GM21825 (cell line): ENCODE results near the gene LMAN2.
"Not testable (repeated sequence)": the region's sequence is repeated elsewhere in the genome, so short reads cannot be mapped to it uniquely, and the experiment has no call there.

ENCODE experiments used
- ATAC-seq: cut with Tn5 transposase; IDR thresholded peaks from one replicate; pipeline ENCODE4 v1.9.1; 2021; ENCODE audit warnings: mild to moderate bottlenecking, moderate library complexity; ENCODE audit not compliant: unreplicated experiment

LMAN2 gene

DNA sequence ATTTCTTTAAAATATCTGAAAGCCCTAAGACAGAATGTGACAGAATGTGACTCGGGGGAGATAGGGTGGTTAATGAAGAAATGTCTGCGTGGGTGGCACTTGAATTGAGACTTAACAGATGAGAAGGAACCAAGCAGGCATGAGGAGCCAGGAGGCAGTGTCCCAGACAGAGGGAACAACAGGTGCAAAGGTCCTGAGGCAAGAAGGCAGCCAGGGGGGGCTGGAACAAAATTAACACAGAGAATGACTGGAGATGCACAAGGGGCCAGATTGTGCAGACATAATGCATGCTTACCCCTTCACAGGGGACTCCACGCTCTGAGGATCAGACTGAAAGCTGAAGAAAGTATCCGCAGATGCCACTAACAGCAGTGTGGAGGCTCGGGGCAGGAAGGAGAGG is 1.7 kb downstream of the LMAN2 start:
- no peak for ATAC-seq

DNA sequence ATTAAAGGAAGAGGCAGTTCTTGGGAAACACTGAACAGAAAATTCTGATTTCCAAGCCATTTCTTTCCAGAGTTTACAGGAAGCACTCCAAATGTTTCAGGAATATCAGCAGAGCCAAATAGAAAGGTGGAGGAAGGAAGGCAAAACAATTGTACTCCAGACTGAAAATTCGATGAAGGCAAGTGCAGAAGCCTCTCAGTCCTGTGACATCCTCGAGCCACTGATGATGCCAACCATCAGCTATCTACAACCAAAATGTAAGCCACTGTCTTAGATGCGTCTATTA is 2.2 kb downstream of the LMAN2 start:
- no peak for ATAC-seq

DNA sequence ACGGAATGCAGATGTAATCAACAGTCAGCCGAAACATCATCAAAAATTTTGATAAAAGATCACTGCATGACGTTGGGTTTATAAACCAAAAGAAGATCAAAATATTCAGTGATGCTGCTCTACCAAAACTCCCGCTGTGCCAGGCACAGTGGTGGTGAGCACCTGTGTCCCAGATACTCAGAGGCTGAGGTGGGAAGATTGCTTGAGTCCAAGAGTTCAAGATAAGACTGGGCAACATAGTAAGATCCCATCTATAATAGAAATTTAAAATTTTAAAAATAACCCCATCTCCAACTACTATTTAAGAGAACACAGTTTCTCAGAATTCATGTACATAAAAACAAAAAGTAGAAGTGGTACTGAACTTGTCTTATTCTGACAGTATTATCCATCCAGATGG is 3.8 kb downstream of the LMAN2 start:
- no peak for ATAC-seq

DNA sequence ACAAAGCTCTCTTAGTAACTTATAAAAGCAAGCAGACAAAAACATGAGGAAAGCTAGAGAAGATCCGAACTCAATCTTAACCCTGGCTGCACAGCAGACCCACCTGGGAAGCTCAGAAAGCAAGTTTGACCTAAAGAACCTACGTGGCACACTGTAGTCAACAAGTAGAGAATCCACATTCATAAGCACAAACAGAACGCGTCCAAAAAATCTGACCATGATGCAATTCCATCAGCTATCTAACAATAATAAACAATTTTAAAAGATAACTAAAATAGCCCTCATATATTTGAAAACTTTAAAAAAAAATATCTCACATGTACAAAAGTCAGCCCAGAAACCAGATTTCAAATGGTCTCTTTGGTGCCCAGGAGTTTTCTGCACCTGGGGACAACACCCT is 4.6 kb downstream of the LMAN2 start:
- ATAC-seq: no peak

DNA sequence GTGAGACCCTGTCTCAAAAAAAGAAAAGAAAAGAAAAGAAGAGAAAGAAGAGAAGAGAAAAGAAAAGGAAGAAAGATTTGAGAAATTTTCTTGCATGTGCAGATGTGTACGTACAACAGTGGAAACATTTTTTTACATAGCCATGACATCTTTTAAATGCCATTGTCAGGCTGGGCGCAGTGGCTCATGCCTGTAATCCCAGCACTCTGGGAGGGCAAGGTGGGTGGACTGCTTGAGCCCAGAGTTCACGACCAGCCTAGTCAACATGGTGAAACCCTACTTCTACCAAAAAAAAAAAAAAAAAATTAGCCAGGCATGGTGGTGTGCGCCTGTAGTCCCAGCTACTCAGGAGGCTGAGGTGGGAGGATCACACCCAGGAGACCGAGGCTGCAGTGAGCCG is 6.6 kb downstream of the LMAN2 start:
- ATAC-seq: no peak

DNA sequence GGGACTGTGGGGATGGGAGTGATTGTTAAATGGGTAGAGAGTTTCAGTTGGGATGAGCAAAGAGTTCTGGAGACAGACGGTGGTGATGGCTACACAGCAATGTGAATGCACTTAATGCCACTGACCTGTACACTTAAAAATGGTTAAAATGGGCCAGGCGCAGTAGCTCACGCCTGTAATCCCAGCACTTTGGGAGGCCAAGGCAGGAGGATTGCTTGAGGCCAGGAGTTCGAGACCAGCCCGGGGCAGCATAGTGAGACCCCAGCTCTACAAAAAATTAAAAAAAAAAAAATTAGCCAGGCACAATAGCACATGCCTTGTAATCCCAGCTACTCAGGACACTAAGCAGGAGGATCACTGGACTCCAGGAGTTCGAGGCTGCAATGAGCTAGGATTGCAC is 7.7 kb downstream of the LMAN2 start:
- no peak for ATAC-seq

DNA sequence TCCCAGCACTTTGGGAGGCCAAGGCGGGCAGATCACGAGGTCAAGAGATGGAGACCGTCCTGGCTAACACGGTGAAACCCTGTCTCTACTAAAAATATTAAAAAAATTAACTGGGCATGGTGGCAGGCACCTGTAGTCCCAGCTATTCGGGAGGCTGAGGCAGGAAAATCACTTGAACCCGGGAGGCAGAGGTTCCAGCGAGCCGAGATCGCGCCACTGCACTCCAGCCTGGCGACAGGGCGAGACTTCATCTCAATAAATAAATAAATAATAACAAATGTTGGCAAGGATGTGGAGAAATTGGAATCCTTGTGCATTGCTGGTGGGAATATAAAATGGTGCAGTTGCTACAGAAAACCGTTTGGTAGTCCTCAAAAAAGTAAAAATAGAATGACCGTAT is 8.5 kb downstream of the LMAN2 start:
- not testable (repeated sequence) for ATAC-seq

DNA sequence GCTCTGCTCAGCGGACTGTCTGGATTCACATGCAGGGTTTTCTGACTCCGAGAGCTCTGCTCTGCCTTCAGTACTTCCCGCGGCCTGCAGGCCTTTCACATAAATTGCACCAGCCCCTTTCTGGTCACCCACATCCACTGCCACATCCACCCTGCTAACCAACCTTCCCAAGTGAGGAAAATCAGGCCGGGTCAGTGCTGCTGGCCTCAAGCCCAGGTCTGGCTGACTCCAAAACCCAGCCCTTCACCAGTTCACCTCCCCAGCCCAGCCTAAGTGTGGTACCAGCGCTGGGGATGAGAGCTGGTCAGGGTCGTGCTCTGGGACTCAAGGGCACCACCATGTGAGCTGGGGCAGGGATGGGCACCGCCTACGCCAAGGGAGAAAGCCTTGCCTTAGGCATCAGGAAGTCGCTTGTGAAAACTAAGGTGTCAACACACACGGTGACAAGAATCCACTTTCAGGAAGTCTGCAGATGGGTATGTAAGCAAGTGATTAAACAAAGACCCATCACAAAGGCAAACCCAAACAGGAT is 12.3 kb downstream of the LMAN2 start:
- ATAC-seq: no peak

DNA sequence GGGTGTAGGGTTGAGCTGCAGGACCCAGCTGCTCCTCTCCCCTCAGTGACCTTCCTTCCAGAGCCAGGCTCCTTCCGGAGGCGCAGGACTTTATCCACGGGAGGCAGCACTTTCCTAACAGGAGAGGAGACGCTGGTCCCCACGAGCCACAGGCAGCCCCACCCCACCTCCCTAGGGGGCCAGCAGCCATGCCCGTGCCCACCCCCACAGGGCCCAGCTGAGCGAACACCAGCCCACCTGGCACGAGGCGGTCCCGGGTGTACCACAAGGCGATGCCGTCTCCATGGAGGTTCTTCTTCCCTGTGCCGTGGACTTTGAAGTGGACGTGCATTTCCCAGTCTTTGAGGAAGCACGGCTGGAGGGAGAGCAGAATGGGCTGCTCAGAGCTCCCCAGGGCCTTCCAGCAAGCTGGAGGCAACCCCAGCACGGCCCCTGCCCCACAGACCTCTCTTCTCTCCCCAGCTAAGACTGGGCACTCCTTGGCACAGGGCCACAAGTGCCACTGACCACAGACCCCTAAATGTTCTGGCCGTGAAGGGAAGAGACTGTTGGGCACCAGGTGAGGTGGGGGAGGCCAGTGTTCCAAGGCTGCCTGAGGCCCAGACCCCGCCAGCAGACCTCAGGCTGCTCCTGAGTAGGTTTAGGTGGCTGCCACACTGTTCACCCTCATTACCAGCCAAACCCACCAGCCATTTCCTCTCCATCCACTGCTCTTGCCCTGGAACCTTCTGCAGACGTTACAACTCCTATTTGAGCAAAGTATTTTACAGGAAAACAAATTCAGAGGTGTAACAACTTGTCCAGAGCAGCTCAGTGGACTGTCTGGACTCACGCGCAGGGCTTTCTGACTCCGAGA is 13.0 kb downstream of the LMAN2 start:
- ATAC-seq: no peak

DNA sequence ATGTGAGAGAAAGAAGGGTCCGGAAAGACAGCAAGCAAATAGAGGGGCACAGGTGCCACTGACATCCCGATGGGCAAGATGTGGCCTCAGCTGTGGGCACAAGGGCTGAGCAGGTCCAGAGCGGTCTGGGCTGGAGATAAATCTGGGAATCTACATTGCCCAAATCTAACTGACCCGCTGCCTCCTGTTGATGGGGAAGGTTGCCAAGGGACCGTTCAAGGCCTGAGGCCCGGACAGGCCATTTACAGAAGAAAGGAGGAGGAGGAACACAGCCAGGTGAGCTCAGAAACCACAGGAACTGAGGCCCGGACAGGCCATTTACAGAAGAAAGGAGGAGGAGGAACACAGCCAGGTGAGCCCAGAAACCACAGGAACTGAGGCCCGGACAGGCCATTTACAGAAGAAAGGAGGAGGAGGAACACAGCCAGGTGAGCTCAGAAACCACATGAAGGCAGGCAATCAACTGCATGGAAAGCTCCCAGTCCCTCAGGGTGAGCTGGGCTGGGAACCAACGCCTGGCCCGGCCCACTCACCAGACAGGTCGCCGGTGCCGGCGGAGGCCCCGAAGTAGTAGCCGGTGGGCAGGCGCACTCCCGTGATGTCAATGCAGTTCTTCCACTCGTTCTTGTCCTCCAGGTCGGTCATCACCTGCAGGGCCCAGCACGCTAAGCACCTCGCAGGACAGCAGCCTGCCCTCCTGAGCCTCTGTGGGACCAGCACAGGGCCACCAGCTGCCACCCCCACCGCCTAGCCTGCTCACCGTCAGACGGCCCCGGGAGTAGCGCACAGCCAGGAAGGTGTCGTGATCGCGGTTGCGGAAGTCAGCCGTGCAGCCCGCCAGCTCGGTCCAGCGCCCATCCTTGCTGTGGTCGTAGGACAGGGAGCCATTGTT is 14.6 kb downstream of the LMAN2 start:
- no peak for ATAC-seq

DNA sequence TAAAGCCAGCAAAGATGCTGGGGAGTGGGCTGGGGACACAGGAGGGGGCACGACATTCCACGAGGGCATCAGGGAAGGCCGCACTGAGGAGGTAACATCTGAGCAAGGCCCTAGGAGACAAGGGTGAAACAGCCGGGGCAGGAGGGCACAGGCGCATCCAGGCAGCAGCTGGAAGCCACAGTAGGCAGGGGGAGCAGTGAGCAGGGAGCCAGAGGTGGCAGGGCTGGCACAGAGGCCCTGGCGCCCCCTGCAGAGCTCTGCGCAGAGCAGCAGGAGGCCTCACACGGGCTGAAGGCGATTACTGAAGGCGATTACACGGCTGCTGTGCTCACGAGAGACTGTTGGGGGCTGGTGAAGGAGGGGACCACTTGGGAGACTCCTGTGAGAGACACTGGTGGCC is 15.4 kb downstream of the LMAN2 start:
- no peak for ATAC-seq

DNA sequence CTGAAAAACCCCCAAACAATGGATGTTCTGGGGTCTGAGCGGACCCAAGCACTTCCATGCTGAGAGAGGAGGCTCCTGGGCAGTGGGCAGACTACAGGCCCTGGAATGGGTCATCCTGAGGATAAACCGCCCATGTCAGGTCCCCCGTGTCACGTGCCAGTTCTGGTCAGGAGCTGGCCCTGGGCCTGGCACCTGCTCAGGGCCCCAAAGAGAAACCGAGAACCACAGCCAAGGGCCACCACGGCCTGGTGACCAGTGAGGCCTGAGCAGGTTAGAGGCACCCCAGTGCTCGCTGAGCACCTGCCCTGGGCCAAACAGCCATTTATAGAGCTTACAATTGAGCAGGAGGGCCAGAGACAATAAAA is 15.8 kb downstream of the LMAN2 start:
- ATAC-seq: no peak

DNA sequence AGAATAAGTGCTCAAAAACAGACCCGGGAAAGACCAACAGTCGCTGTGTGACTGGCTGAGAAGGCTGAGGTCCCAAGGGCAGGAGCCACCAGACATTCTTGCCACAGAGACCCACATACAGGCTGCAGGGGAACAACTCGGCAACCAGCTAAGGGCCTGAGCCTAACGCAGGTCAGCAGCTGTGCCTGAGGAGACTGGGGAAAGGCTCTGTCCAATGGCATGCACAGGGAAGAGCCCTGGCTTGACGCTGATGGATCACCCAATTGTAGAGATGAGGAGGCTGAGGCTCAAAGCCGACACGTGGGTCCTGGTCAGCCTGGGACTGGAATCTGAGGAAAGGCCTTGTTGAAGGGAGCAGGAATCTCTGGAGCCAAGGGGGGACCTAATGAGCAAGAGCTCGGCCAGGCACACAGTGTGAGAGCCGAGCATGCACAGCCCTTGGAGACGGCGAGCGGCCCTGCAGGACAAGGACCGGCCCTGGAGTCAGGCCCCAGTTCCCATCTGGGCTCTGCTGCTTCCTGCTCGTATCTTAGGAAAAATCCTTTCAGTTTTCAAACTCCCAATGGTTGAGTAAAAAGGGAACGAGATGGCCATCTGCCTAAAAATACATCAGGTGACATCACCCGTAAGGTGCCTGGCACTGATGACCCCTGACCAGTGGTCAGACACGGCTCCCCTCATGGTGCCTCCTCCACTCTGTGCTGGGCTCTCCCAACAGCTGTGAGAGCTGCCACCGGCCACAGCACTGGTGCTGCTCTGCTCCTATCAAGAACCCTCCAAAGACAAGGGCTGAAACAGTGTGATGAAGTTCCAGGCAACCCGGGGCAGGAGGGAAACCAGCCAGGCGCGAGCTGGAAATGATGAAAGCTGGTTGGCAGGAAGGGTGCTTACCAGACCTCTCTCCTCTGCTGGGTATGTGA is 16.4 kb downstream of the LMAN2 start:
- ATAC-seq: no peak

DNA sequence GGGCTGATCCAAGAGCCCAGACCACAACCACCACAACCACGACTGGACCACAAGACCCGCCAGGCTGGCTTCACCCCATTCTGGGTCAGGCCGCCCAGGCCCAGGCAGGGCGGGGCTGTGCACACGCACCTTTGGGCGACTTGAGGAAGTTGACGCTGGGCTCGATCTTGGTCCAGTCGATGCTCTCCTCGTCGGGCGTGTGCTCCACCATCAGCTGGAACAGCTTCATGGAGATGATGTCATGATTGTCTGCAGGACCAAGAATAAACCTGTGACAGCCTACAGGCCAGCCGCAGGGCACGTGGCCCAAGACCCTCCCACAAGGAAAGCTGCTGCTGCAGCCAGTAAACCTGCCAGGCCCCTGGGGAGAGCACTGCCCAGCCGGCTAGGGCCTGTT is 17.3 kb downstream of the LMAN2 start:
- no peak for ATAC-seq

DNA sequence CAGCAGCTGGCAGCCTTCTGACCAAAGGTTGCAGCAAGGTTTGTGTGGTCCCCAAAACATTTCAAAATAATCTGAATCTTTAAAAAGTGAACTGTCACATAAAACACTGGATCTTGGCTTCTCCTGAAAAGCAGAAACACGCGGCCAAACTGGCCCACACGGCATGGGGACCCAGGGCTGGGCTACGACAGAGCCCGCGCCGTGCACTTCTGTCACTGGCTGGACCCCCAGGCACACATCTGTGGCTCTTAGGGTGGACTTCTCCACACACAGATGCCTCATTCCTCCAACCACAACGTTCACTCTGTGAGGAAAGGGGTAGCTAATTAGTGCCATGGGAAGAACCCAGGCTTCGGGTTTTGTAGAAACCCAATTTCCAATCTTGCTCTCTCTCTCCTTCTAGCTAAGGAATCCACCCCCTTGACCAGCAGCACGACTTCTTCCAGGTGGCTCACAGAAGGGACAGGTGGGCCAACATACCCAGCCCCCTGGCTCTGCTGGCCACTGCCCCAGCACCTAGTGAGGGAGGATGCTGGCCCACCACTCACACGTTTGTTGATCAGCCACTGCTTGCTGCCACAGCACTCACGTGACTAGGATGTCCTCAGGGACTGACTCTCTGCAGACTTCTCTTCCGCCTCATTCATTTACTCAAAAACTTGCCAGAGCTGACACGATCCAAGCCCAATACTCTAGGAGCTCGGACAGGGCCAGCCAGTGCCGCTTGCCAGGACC is 17.9 kb downstream of the LMAN2 start:
- ATAC-seq: no peak

DNA sequence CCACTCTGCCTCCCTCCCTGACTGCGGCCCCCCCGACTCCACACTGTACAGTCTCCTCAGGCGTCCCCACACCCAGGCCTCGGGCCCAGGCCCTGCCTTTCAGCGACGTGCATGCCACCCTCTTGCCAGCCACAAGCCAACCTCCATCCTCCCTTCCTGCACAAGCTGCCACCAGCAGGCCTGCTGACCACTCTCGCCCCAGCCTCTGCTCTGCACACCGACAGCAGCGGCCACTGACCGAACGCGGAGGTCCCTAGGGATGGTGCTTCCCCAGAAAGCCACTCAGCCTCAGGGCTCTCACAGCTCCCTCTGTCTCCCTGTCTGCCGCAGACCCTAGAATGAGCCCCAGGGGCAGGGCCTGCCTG is 18.6 kb downstream of the LMAN2 start:
- ATAC-seq: no peak

DNA sequence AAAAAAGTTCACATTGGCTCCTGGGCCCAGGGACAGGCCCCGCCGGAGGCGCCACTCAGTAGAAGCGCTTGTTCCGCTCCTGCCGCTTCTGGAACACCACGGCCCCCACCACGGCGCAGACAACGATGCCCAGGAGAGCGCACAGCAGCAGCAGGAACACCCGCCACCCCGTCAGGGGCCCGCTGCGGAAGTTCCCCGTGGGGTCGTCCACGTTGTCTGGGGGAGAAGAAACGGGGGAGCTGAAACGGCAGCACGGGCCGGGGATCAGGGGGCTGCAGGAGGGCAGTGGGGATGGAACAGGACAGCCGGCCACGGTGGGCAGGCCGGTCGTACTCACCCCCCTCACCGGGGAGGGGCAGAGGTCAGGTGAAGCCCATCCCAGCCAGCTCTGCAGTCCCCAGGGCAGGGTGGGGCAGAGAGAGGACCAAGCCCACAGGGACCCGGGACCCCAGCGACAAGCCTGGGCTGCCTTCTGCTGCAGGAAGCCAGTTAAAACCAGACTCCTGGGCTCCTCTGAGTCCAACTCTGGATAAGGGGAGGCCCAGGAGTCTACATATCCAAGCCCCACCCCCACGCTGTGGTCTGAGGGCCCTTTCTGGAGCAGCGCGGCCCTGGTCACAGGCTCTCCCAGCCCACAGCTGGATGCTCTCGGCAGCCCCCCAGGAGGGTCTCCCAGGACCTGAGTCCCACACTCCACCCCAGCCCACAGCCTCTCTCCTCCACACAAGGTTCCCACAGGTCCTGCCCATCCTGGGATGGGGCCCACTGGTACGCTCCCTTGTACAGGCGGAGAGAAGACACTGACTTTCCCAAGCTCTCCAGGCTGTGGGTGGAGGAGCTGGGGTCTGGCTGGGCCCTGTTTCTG is 19.2 kb downstream of the LMAN2 start:
- ATAC-seq: no peak

DNA sequence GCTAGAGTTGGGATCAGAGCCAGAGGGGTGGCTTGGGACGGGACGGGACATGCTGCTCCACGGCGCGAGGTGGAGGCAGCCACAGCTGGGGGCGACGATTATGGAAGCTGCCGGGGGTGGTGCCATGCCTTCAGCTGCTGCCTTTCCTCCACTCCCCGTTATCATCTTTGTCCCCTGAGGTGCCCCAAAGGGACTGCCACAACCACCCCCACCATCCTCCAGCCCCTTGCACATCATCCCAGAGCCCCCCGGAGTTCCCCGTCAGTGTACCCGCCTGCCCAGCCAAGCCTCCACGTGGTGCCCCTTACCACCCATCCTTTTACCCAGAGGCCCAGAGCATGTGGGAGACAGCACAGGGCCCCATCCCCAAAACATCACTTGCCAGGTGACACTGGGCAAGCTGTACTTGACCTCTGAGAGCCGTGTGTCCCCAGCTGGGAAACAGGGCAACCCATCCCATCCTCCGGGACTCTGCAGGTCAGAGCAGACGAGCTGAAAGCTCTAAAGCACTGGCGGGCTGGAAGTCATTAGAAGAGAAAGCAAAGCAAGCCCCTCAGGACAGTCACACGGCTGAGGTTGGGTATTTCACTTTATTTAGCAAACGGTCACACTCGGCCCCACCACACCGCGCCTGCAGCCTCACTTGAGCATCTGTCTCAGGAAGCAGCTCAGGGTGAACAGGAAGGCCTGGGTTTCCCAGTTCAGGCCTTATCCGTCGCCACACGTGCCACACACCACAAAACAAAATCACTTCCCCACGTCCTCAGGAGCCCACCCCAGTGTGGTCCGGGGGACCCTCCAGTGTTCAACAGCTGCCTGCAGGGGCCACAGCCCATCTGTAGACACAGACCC is 20.3 kb downstream of the LMAN2 start:
- no peak for ATAC-seq

DNA sequence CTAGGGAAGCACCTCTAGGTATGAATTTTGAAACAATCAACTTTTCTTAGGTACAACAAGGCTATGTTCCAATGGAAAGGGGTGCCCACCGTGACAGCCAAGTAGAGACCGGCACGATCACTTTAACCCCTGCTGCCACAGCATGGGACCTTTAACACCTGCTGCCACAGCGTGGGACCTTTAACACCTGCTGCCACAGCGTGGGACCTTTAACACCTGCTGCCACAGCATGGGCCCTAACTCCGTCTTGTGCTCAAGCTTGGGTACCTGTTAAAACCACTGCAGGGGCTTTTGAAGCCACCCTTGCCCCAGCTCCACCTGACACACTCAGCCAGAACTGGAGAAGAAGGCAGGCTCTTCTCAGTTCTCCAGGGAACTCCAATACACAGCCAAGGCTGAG is 21.6 kb downstream of the LMAN2 start:
- no peak for ATAC-seq
